Activated CD8-positive, alpha-beta memory T cell treated with anti-CD3 and anti-CD28 coated beads, Interleukin-2, amount 10 ng/mL, durations not matched to agents 7 days and 5 days (primary cell): ENCODE measurements around the gene XPC. TPM values are rescaled to one million over a fixed set of nuclear protein-coding genes. Genes with fewer than 3 reads are reported as not detected.
A peak's percentile ranks its signal among the peaks of the same experiment; 100 is the strongest.

Experiments used
- ATAC-seq: fragments of 150-1000 bp; cut with Tn5 transposase; one replicate; pipeline ENCODE4 v1.10.0; 2021; ENCODE audit warnings: moderate library complexity
- CTCF ChIA-PET: fragments of 350-600 bp; sonication (Branson Sonifier 250); formaldehyde crosslinking; loops from one replicate; lab custom pipeline; 2021; ENCODE audit warnings: antibody characterized with exemption; lab: Charles Lee
- DNase-seq: peaks from one replicate; pipeline ENCODE4 v3.0.0-alpha.2; 2020
- H3K27ac Mint-ChIP-seq: one replicate; pipeline ENCODE4 v1.8.0; 2021; ENCODE audit warnings: mild to moderate bottlenecking, mixed read lengths
- H3K27me3 Mint-ChIP-seq: one replicate; pipeline ENCODE4 v1.8.0; 2021; ENCODE audit warnings: mixed read lengths
- H3K36me3 Mint-ChIP-seq: one replicate; pipeline ENCODE4 v1.8.0; 2021; ENCODE audit warnings: mild to moderate bottlenecking, mixed read lengths
- H3K4me1 Mint-ChIP-seq: one replicate; pipeline ENCODE4 v1.8.0; 2021; ENCODE audit warnings: mixed read lengths
- H3K4me3 Mint-ChIP-seq: one replicate; pipeline ENCODE4 v1.8.0; 2021; ENCODE audit warnings: mild to moderate bottlenecking, moderate library complexity, mixed read lengths
- H3K9me3 Mint-ChIP-seq: one replicate; pipeline ENCODE4 v1.8.0; 2022; ENCODE audit warnings: low read depth, mixed read lengths
- total RNA-seq, 2 experiments: library from RNA; stranded (reverse); gene quantifications; one replicate each; pipeline ENCODE4 v1.2.3, GENCODE V29; 2021

The XPC gene
- total RNA-seq, 2 experiments from 2014 or later, result 36.0 to 39.5 TPM

- peaks cover 2% of the 10 kb centered on the region for H3K36me3 Mint-ChIP-seq
- H3K4me1 Mint-ChIP-seq, result peaks cover 22% of the 10 kb centered on the region
- H3K4me3 Mint-ChIP-seq, result no peak overlapping the region
- no peaks in the 10 kb centered on the region for H3K9me3 Mint-ChIP-seq
- CTCF ChIA-PET, result no interaction called here
- DNase-seq (peak; percentile 23), ATAC-seq (no peak)
- no peak overlapping the region for H3K27ac Mint-ChIP-seq
- no peaks in the 10 kb centered on the region for H3K27me3 Mint-ChIP-seq
These were observed 30.8 kb downstream of the XPC start for GRCh38 chr3:14147617-14148016.

GRCh38 chr3:14147066-14147435 is 31.4 kb downstream of the XPC start:
- no peaks in the 10 kb centered on the region for H3K27me3 Mint-ChIP-seq
- H3K4me1 Mint-ChIP-seq, result peaks cover 28% of the 10 kb centered on the region
- peak; percentile 15 for DNase-seq
- H3K27ac Mint-ChIP-seq, result no peak overlapping the region
- peaks cover 2% of the 10 kb centered on the region for H3K36me3 Mint-ChIP-seq
- ATAC-seq, result no peak
- CTCF ChIA-PET, result no interaction called here
- H3K9me3 Mint-ChIP-seq, result no peaks in the 10 kb centered on the region
- no peak overlapping the region for H3K4me3 Mint-ChIP-seq

- Mint-ChIP-seq H3K9me3 (no peaks in the 10 kb centered on the region), H3K27me3 (no peaks in the 10 kb centered on the region), H3K4me3 (no peak overlapping the region), H3K36me3 (peaks cover 5% of the 10 kb centered on the region), H3K27ac (peak overlapping the region; percentile 66), H3K4me1 (peaks cover 31% of the 10 kb centered on the region)
- peak; percentile 38 for DNase-seq
- ATAC-seq, result no peak
- CTCF ChIA-PET, result no interaction called here
These were observed 31.9 kb downstream of the XPC start for GRCh38 chr3:14146381-14147065.

GRCh38 chr3:14145670-14146380 is 32.6 kb downstream of the XPC start:
- no peak overlapping the region for H3K4me3 Mint-ChIP-seq
- H3K27ac Mint-ChIP-seq, result peak overlapping the region; percentile 70
- CTCF ChIA-PET, result interaction anchor here (0.7 to 1.7 kb wide), 6 partner anchors 21 to 262 kb away, joined by 3 to 18 read pairs (median 4); partner anchors contain the start of genes CHCHD4 and TMEM43
- ATAC-seq (no peak), DNase-seq (peak; percentile 36)
- H3K36me3 Mint-ChIP-seq, result peaks cover 5% of the 10 kb centered on the region
- no peaks in the 10 kb centered on the region for H3K27me3 Mint-ChIP-seq
- peaks cover 31% of the 10 kb centered on the region for H3K4me1 Mint-ChIP-seq
- H3K9me3 Mint-ChIP-seq, result no peaks in the 10 kb centered on the region

GRCh38 chr3:14145236-14145635 is 33.2 kb downstream of the XPC start:
- Mint-ChIP-seq H3K27me3 (no peaks in the 10 kb centered on the region), H3K27ac (peak overlapping the region; percentile 91), H3K4me3 (no peak overlapping the region), H3K9me3 (no peaks in the 10 kb centered on the region), H3K4me1 (peaks cover 31% of the 10 kb centered on the region), H3K36me3 (peaks cover 5% of the 10 kb centered on the region)
- ATAC-seq, result no peak
- no peak for DNase-seq
- CTCF ChIA-PET, result interaction anchor here (0.7 to 1.7 kb wide), 8 partner anchors 20 to 261 kb away, joined by 3 to 18 read pairs (median 4); partner anchors contain the start of genes CHCHD4, LSM3, TMEM43 and XPC

GRCh38 chr3:14144423-14145075 is 33.9 kb downstream of the XPC start:
- Mint-ChIP-seq H3K27me3 (no peaks in the 10 kb centered on the region), H3K27ac (peak overlapping the region; percentile 91), H3K4me3 (peak overlapping the region; percentile 47), H3K4me1 (peaks cover 31% of the 10 kb centered on the region), H3K36me3 (peaks cover 5% of the 10 kb centered on the region), H3K9me3 (no peaks in the 10 kb centered on the region)
- CTCF ChIA-PET, result interaction anchor here (1.2 to 1.7 kb wide), 5 partner anchors 19 to 248 kb away, joined by 3 to 18 read pairs (median 6); partner anchors contain the start of genes CHCHD4, LSM3, TMEM43 and XPC
- peak; percentile 90 for ATAC-seq
- DNase-seq, result peak; percentile 85

- peak overlapping the region; percentile 91 for H3K27ac Mint-ChIP-seq
- H3K36me3 Mint-ChIP-seq, result peaks cover 7% of the 10 kb centered on the region
- DNase-seq, result no peak
- H3K27me3 Mint-ChIP-seq, result no peaks in the 10 kb centered on the region
- H3K9me3 Mint-ChIP-seq, result no peaks in the 10 kb centered on the region
- CTCF ChIA-PET, result interaction anchor here (1.2 to 1.7 kb wide), 7 partner anchors 18 to 259 kb away, joined by 3 to 18 read pairs (median 5); partner anchors contain the start of genes CHCHD4, LSM3, TMEM43 and XPC
- no peak overlapping the region for H3K4me3 Mint-ChIP-seq
- no peak for ATAC-seq
- peaks cover 31% of the 10 kb centered on the region for H3K4me1 Mint-ChIP-seq
These were observed 34.9 kb downstream of the XPC start for GRCh38 chr3:14143271-14144225.

- no peak overlapping the region for H3K4me3 Mint-ChIP-seq
- no peak for ATAC-seq
- H3K27ac Mint-ChIP-seq, result peak overlapping the region; percentile 85
- H3K27me3 Mint-ChIP-seq, result no peaks in the 10 kb centered on the region
- DNase-seq, result no peak
- CTCF ChIA-PET, result interaction anchor here (1.1 to 1.5 kb wide), 4 partner anchors 21 to 258 kb away, joined by 3 to 4 read pairs (median 3); no protein-coding TSS in a partner anchor
- H3K9me3 Mint-ChIP-seq, result no peaks in the 10 kb centered on the region
- H3K4me1 Mint-ChIP-seq, result peaks cover 31% of the 10 kb centered on the region
- H3K36me3 Mint-ChIP-seq, result peaks cover 7% of the 10 kb centered on the region
These were observed 35.7 kb downstream of the XPC start for GRCh38 chr3:14142567-14143270.

GRCh38 chr3:14141602-14142341 is 36.6 kb downstream of the XPC start:
- H3K9me3 Mint-ChIP-seq, result no peaks in the 10 kb centered on the region
- CTCF ChIA-PET, result interaction anchor here (0.7 to 1.5 kb wide), 3 partner anchors 17 to 120 kb away, joined by 3 to 4 read pairs (median 4); partner anchors contain the start of genes CHCHD4 and TMEM43
- H3K4me3 Mint-ChIP-seq, result no peak overlapping the region
- H3K36me3 Mint-ChIP-seq, result peaks cover 7% of the 10 kb centered on the region
- peak overlapping the region; percentile 85 for H3K27ac Mint-ChIP-seq
- H3K27me3 Mint-ChIP-seq, result no peaks in the 10 kb centered on the region
- no peak for ATAC-seq
- DNase-seq, result no peak
- peaks cover 31% of the 10 kb centered on the region for H3K4me1 Mint-ChIP-seq

GRCh38 chr3:14141144-14141543 is 37.3 kb downstream of the XPC start:
- Mint-ChIP-seq H3K4me3 (no peak overlapping the region), H3K36me3 (peaks cover 9% of the 10 kb centered on the region), H3K9me3 (no peaks in the 10 kb centered on the region), H3K27me3 (no peaks in the 10 kb centered on the region), H3K4me1 (peaks cover 31% of the 10 kb centered on the region), H3K27ac (no peak overlapping the region)
- no peak for ATAC-seq
- DNase-seq, result no peak
- CTCF ChIA-PET, result interaction anchor here (0.7 kb wide), 1 partner anchor 16 kb away, joined by 4 read pairs; the partner anchor contains the start of genes CHCHD4 and TMEM43

- H3K4me3 Mint-ChIP-seq, result no peak overlapping the region
- no peaks in the 10 kb centered on the region for H3K9me3 Mint-ChIP-seq
- peaks cover 13% of the 10 kb centered on the region for H3K36me3 Mint-ChIP-seq
- CTCF ChIA-PET, result interaction anchor here (0.6 kb wide), 1 partner anchor 11 kb away, joined by 4 read pairs; no protein-coding TSS in a partner anchor
- no peak for ATAC-seq
- no peaks in the 10 kb centered on the region for H3K27me3 Mint-ChIP-seq
- H3K27ac Mint-ChIP-seq, result peak overlapping the region; percentile 58
- peaks cover 31% of the 10 kb centered on the region for H3K4me1 Mint-ChIP-seq
- no peak for DNase-seq
These were observed 37.7 kb downstream of the XPC start for GRCh38 chr3:14140668-14141067.
